CD1c-positive myeloid dendritic cell (primary cell): Measurements from ENCODE around the gene AGXT.

Experiments
- DNase-seq: peaks from one replicate; pipeline ENCODE4 v3.0.0-alpha.2; 2016; ENCODE audit errors: extremely low spot score

AGXT gene

GRCh38 chr2:240868286-240869108, at the start of gene AGXT:
TSS of gene AGXT (plus strand) at chr2:240868824. CDS start at chr2:240868866, 42 bp downstream.
- no peak for DNase-seq

GRCh38 chr2:240819126-240819857, 49.3 kb upstream of the AGXT start:
- DNase-seq: no peak

GRCh38 chr2:240819858-240820606, 48.6 kb upstream of the AGXT start, which contains the start of gene KIF1A:
TSS of gene KIF1A (minus strand) at chr2:240820219. CDS start at chr2:240797752, 22,467 bp downstream.
- DNase-seq: no peak

GRCh38 chr2:240820607-240821428, 47.8 kb upstream of the AGXT start:
- no peak for DNase-seq

GRCh38 chr2:240821429-240821778, 47.2 kb upstream of the AGXT start:
- no peak for DNase-seq

- DNase-seq: no peak
These were observed 46.3 kb upstream of the AGXT start for GRCh38 chr2:240822280-240822847.

- no peak for DNase-seq
These were observed 44.9 kb upstream of the AGXT start for GRCh38 chr2:240823449-240824336.

- DNase-seq: no peak
These were observed 43.1 kb upstream of the AGXT start for GRCh38 chr2:240825476-240825875.

DNA sequence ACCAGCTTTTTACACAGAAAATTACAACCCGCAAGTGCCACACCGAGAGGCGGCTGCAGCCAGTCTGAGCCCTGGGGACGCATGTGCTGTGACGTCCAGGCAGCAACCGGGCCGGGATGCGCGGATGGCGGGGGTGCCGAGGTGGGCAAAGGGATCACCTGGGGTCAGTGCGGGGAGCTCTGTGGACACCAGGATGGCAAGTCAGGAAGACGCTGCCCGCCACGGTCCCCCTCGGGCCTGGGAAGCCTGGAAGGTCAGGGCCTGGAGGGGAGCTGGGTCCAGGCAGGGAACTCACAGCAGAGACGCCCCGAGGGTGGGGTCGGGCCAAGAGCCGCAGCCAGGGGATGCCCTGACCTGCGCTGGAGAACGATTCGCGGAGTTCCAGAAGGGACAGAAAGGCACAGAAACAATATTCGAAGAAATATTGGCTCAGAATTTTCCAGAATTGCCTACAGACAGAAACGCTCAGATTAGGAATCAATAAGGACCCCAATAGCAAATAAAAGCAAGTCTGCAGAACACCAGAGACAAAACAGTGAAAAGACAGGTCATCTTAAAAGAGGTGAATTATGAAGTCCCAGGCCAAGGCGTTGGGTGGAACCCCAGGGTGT, 36.9 kb upstream of the AGXT start:
- DNase-seq: no peak

DNA sequence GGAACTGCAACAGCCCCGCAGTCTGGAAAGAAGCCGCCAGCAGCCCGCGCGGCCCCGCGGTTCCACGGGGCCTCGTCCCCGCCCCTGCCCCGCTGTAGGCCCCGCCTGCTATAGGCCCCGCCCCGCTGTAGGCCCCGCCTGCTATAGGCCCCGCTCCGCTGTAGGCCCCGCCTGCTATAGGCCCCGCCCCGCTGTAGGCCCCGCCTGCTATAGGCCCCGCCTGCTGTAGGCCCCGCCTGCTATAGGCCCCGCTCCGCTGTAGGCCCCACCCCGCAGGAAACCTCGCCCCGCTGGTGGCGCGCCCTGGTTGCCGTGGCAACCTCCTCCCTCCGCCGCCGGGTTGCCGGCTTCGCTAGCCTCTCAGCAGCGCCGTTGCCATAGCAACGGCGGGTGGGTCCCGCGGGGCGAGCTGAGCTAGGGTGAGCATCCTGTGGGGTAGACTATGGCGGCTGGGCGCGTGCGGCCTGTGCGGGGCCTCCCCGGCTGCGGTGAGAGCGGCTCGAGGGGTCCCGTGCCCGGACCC, 36.4 kb upstream of the AGXT start:
- DNase-seq: peak; percentile 96

- DNase-seq: no peak
These were observed 35.6 kb upstream of the AGXT start for GRCh38 chr2:240832921-240833494.

GRCh38 chr2:240833724-240834285, 34.8 kb upstream of the AGXT start:
- DNase-seq: no peak

GRCh38 chr2:240834377-240834975, 34.1 kb upstream of the AGXT start:
- DNase-seq: no peak

GRCh38 chr2:240835528-240835927, 33.1 kb upstream of the AGXT start:
- DNase-seq: no peak

GRCh38 chr2:240836781-240837467, 31.7 kb upstream of the AGXT start:
- no peak for DNase-seq

DNA sequence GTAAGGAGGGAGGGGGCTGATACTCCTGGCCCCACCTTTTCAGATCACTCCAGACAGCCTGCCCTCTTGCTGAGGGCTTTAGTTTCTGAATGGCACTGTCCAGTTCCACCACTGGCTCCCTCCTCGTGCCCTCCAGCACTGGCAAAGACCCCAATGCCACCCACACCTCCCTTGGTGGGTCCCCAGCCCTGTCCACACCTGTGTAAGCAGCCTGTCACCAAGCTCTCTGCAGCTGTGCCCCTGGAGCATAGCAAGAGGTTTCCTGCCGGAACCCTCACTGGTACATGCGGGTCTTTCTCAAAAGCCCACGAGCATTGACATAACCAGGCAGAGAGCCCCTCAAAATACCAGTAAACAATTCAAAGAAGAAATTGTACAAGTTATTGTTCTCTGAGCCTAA, 31.0 kb upstream of the AGXT start:
- no peak for DNase-seq
